GM19463 (cell line): Measurements from ENCODE around the gene TAS2R42.
A peak's percentile ranks its signal among the peaks of the same experiment; 100 is the strongest.

ENCODE experiments used
- ATAC-seq: cut with Tn5 transposase; IDR thresholded peaks from one replicate; pipeline ENCODE4 v1.9.1; 2021; ENCODE audit warnings: mild to moderate bottlenecking, moderate library complexity; ENCODE audit not compliant: unreplicated experiment

The TAS2R42 gene

GRCh38 chr12:11186837-11187236 is at the start of gene TAS2R42:
TSS of gene TAS2R42 (minus strand) at chr12:11186937. CDS start at chr12:11186937, 0 bp downstream.
- no peak for ATAC-seq

GRCh38 chr12:11233532-11233931 is 46.8 kb upstream of the TAS2R42 start:
- no peak for ATAC-seq

- no peak for ATAC-seq
Measured at GRCh38 chr12:11228296-11228879, 41.7 kb upstream of the TAS2R42 start.

- ATAC-seq = no peak
Measured at GRCh38 chr12:11227373-11227772, 40.6 kb upstream of the TAS2R42 start.

GRCh38 chr12:11209113-11209512 is 22.4 kb upstream of the TAS2R42 start:
- ATAC-seq = no peak

GRCh38 chr12:11204173-11204572 is 17.4 kb upstream of the TAS2R42 start:
- no peak for ATAC-seq

GRCh38 chr12:11202811-11203210 is 16.1 kb upstream of the TAS2R42 start:
- ATAC-seq = no peak

- no peak for ATAC-seq
Measured at GRCh38 chr12:11183011-11183410, 3.7 kb downstream of the TAS2R42 start.

GRCh38 chr12:11182529-11182928 is 4.2 kb downstream of the TAS2R42 start:
- ATAC-seq = no peak

- ATAC-seq = no peak
Measured at GRCh38 chr12:11178250-11178649, 8.5 kb downstream of the TAS2R42 start.

GRCh38 chr12:11174022-11174421 is 12.7 kb downstream of the TAS2R42 start:
- no peak for ATAC-seq

GRCh38 chr12:11171969-11172675 is 14.6 kb downstream of the TAS2R42 start:
- no peak for ATAC-seq

- ATAC-seq = peak; percentile 95
Measured at GRCh38 chr12:11171145-11171968, 15.4 kb downstream of the TAS2R42 start, which contains the start of gene SMIM10L1. TSS of gene SMIM10L1 (plus strand) at chr12:11171194. CDS start at chr12:11171357, 163 bp downstream.

GRCh38 chr12:11170810-11171144 is 16.0 kb downstream of the TAS2R42 start:
- no peak for ATAC-seq

GRCh38 chr12:11166300-11166699 is 20.4 kb downstream of the TAS2R42 start:
- ATAC-seq = no peak

GRCh38 chr12:11164384-11164783 is 22.4 kb downstream of the TAS2R42 start:
- no peak for ATAC-seq

GRCh38 chr12:11162502-11162901 is 24.2 kb downstream of the TAS2R42 start:
- ATAC-seq = no peak

- ATAC-seq = no peak
Measured at GRCh38 chr12:11158885-11159444, 27.8 kb downstream of the TAS2R42 start.

GRCh38 chr12:11154400-11154925 is 32.3 kb downstream of the TAS2R42 start:
- no peak for ATAC-seq

GRCh38 chr12:11152725-11153124 is 34.0 kb downstream of the TAS2R42 start:
- no peak for ATAC-seq

- no peak for ATAC-seq
Measured at GRCh38 chr12:11150832-11151231, 35.9 kb downstream of the TAS2R42 start.
